Transverse colon (tissue), 4 donors: ENCODE results near the gene PPP1R14B. TPM values are rescaled to one million over a fixed set of nuclear protein-coding genes. Genes with fewer than 3 reads are reported as not detected.
"Not testable (repeated sequence)": the region's sequence is repeated elsewhere in the genome, so short reads cannot be mapped to it uniquely, and the experiment has no call there.

Experiments used
- DNase-seq: peaks from one replicate; pipeline ENCODE4 v3.0.0-alpha.2; 2019
- H3K27ac ChIP-seq, 4 donors: fragments of 200-600 bp; sonication (generic); 2 replicates each; pipeline ENCODE4 v1.5.1; 2016 to 2018; ENCODE audit warnings: inconsistent platforms in 4 of 4
- H3K27me3 ChIP-seq: fragments of 200-600 bp; sonication (generic); 2 replicates; pipeline ENCODE4 v1.5.1; 2017; ENCODE audit warnings: inconsistent platforms
- H3K36me3 ChIP-seq, 4 donors: fragments of 200-600 bp; sonication (generic); 2 replicates each; pipeline ENCODE4 v1.5.1; 2017 to 2019; ENCODE audit warnings: inconsistent platforms in 4 of 4
- H3K4me1 ChIP-seq, 4 donors: fragments of 200-600 bp; sonication (generic); 2 replicates each; pipeline ENCODE4 v1.5.1; 2017 to 2020; ENCODE audit warnings: inconsistent platforms in 4 of 4
- H3K4me3 ChIP-seq, 4 donors: fragments of 200-600 bp; sonication (generic); 1 replicate in 1 of 4; 2 replicates in 3 of 4; pipeline versions ENCODE4 v1.5.1 to v1.6.1; 2017 to 2019; ENCODE audit warnings: inconsistent platforms in 4 of 4
- H3K9me3 ChIP-seq, 2 donors: fragments of 200-600 bp; sonication (generic); 2 replicates each; pipeline ENCODE4 v1.5.1; 2017 to 2019; ENCODE audit warnings: inconsistent platforms in 2 of 2
- CTCF ChIP-seq, 5 experiments: fragments of 200-600 bp in 3 of 5; fragments of 450-650 bp in 2 of 5; sonication (generic) in 3 of 5; IDR thresholded peaks; 1 replicate in 2 of 5; 2 replicates in 3 of 5; pipeline ENCODE4 v1.5.1; 2016 to 2017; ENCODE audit warnings: antibody characterized with exemption in 5 of 5, inconsistent platforms in 3 of 5, mild to moderate bottlenecking in 2 of 5, moderate library complexity in 1 of 5
- EP300 ChIP-seq: sonication (generic); formaldehyde crosslinking; IDR thresholded peaks from one replicate; pipeline ENCODE4 v1.6.1; 2017; ENCODE audit warnings: antibody characterized with exemption, low read depth
- POLR2A ChIP-seq: fragments of 450-650 bp; IDR thresholded peaks from one replicate; pipeline ENCODE4 v1.6.1; 2016; ENCODE audit warnings: antibody characterized with exemption, mild to moderate bottlenecking, moderate library complexity
- POLR2AphosphoS5 ChIP-seq, 3 donors: sonication (generic); formaldehyde crosslinking; IDR thresholded peaks; one replicate each; pipeline ENCODE4 v1.6.1; 2016; ENCODE audit warnings: antibody characterized with exemption in 3 of 3
- WGBS, 2 donors: methylation state at CpG; one replicate each; pipeline ENCODE4 v1.1.5; 2018; ENCODE audit warnings: low coverage in 1 of 2; 5-methylcytosine and 5-hydroxymethylcytosine counted together
- in situ Hi-C, 4 donors: fragments of 200-750 bp; cut with MboI; loops; one replicate each; pipeline versions ENCODE4 v1.15.0 to v1.15.1; 2017; ENCODE audit warnings: low sequenced_read_pairs in 3 of 4, low pct_ligation_motif_present in 1 of 4, low pct_unique_long_range_greater_than_20kb in 1 of 4
- intact Hi-C: fragments of 100-400 bp; cut with DNase I; formaldehyde crosslinking; loops from one replicate; pipeline ENCODE4 v1.15.1; 2023; ENCODE audit warnings: low total_unique reads
- total RNA-seq, 4 donors: library from RNA; depleted of rRNA; stranded (reverse); fragments of >200 nt; gene quantifications; one replicate each; pipeline ENCODE4 v1.1.0, GENCODE V29; 2016

PPP1R14B gene
- total RNA-seq, 4 donors from 2014 or later, result 62.8 to 80.4 (median 73.2) TPM

GRCh38 chr11:64249563-64250414 lies 3.0 kb upstream of the PPP1R14B start:
- TF ChIP-seq CTCF (IDR thresholded peaks at IDR 0.05), result no peak
- TF ChIP-seq EP300, result no peak
- TF ChIP-seq POLR2A, result no peak
- no peak for TF ChIP-seq POLR2AphosphoS5 (IDR thresholded peaks at IDR 0.05)
- in situ Hi-C loops, result no loop called here
- peaks cover 19 to 55% (median 42%) of the 10 kb centered on the region in 4 donors for H3K4me1 ChIP-seq
- no peaks in the 10 kb centered on the region for H3K27me3 ChIP-seq
- H3K27ac ChIP-seq, result no peak overlapping the region
- no peak overlapping the region for H3K4me3 ChIP-seq
- H3K36me3 ChIP-seq, result peaks cover 0 to 2% (median 0%) of the 10 kb centered on the region in 4 donors
- WGBS, 2 donors, result 81 to 100% methylated on average over 1 to 8 of the region's 8 CpGs
- intact Hi-C loops, result loop anchor here (5.0 kb wide), 1 partner anchor 53 kb away; the partner anchor contains the start of gene CATSPERZ
- DNase-seq, result no peak
- H3K9me3 ChIP-seq, result no peaks in the 10 kb centered on the region

- Histone ChIP-seq H3K4me3 (no peak overlapping the region), H3K9me3 (no peaks in the 10 kb centered on the region), H3K36me3 (no peaks in the 10 kb centered on the region), H3K4me1 (peaks cover 21 to 52% (median 44%) of the 10 kb centered on the region in 4 donors), H3K27ac (no peak overlapping the region), H3K27me3 (no peaks in the 10 kb centered on the region)
- TF ChIP-seq POLR2AphosphoS5 (IDR thresholded peaks at IDR 0.05) (no peak), POLR2A (no peak), EP300 (no peak), CTCF (IDR thresholded peaks at IDR 0.05) (no peak)
- WGBS, 2 donors, result 95% methylated on average over 4 of the region's 4 CpGs; no CpG with 5 or more reads in 1 of the 2 donors
- no peak for DNase-seq
- intact Hi-C loops, result no loop called here
- in situ Hi-C loops, result no loop called here
Measured at GRCh38 chr11:64249038-64249437, 2.3 kb upstream of the PPP1R14B start.

GRCh38 chr11:64248578-64248977 lies 1.8 kb upstream of the PPP1R14B start:
- H3K27me3 ChIP-seq, result no peaks in the 10 kb centered on the region
- no peaks in the 10 kb centered on the region for H3K9me3 ChIP-seq
- TF ChIP-seq CTCF (IDR thresholded peaks at IDR 0.05) (no peak), EP300 (no peak), POLR2AphosphoS5 (IDR thresholded peaks at IDR 0.05) (no peak), POLR2A (no peak)
- H3K4me1 ChIP-seq, result peaks cover 21 to 50% (median 43%) of the 10 kb centered on the region in 4 donors
- no peak overlapping the region for H3K27ac ChIP-seq
- H3K36me3 ChIP-seq, result no peaks in the 10 kb centered on the region
- in situ Hi-C loops, result no loop called here
- intact Hi-C loops, result no loop called here
- 78% methylated on average over 7 of the region's 7 CpGs; no CpG with 5 or more reads in 1 of the 2 donors for WGBS, 2 donors
- DNase-seq, result peak; percentile 11
- no peak overlapping the region for H3K4me3 ChIP-seq

- intact Hi-C loops (no loop called here), in situ Hi-C loops (no loop called here)
- Histone ChIP-seq H3K27me3 (no peaks in the 10 kb centered on the region), H3K4me1 (peaks cover 21 to 50% (median 42%) of the 10 kb centered on the region in 4 donors), H3K4me3 (peak overlapping the region; percentile 12 to 68 (median 64)), H3K9me3 (no peaks in the 10 kb centered on the region), H3K27ac (peak overlapping the region; percentile 90 to 99 (median 94)), H3K36me3 (no peaks in the 10 kb centered on the region)
- peak; percentile 29 for DNase-seq
- TF ChIP-seq EP300, result no peak
- TF ChIP-seq POLR2A, result no peak
- no peak for TF ChIP-seq POLR2AphosphoS5 (IDR thresholded peaks at IDR 0.05)
- TF ChIP-seq CTCF (IDR thresholded peaks at IDR 0.05), result no peak
- WGBS, 2 donors, result 43 to 50% methylated on average over 12 to 31 of the region's 31 CpGs
Measured at GRCh38 chr11:64247729-64248531, 1.2 kb upstream of the PPP1R14B start.

GRCh38 chr11:64246621-64246870 lies 197 bp downstream of the PPP1R14B start:
- DNase-seq, H3K9me3 ChIP-seq, in situ Hi-C loops, H3K27me3 ChIP-seq, H3K36me3 ChIP-seq, intact Hi-C loops: not testable (repeated sequence)
- H3K27ac ChIP-seq, result peak overlapping the region; percentile 90 to 99 (median 94)
- WGBS, 2 donors, result 1% methylated on average over 23 of the region's 43 CpGs; no CpG with 5 or more reads in 1 of the 2 donors
- H3K4me3 ChIP-seq, result peak overlapping the region; percentile 62 to 78 (median 70)
- peaks cover 24 to 49% (median 40%) of the 10 kb centered on the region in 4 donors for H3K4me1 ChIP-seq
